ENCODE results near the gene NPIPA2. TPM values are rescaled to one million over a fixed set of nuclear protein-coding genes. Genes with fewer than 3 reads are reported as not detected.

NPIPA2 gene
- not detected in 2 replicates for total RNA-seq

GRCh38 chr16:14742273-14743128 lies at the start of gene NPIPA2:
TSS of gene NPIPA2 (plus strand) at chr16:14742533. CDS start at chr16:14748066, 5,533 bp downstream.

DNA sequence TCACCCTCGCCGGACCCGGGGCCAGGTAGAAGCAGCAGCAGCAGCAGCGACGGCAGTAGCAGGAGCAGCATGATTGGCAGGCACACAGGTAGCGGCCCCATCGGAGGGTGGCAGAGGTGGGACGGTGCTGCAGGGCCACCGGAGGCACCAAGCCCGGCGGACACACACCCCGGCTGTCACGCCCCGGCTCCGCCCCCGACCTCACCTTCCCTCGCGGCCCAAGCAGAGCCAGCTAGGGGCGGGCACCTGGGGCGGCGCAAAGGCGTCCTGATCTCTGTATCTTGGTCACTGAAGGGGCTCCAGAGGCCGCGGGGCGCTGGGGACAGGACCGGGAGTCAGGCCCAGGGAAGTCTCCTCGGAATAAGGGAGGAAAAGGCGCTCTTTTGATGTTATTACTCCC lies 48.2 kb upstream of the NPIPA2 start, which contains the start of gene PLA2G10:
Gene PLA2G10 (minus strand): TSS at position 180 of the 400 bp plus-strand sequence. CDS start 79 bp downstream, at position 101.

GRCh38 chr16:14703156-14704011 lies 38.9 kb upstream of the NPIPA2 start, which contains the start of gene NPIPA3:
TSS of gene NPIPA3 (plus strand) at chr16:14703411. CDS start at chr16:14708944, 5,533 bp downstream.

Other genes with a start within 250 kb of the NPIPA2 start
- gene PARN, start 112.3 kb upstream of the NPIPA2 start, total RNA-seq = 23.4 and 27.0 TPM in 2 replicates
- 87.4 and 116 TPM in 2 replicates for gene BFAR, start 109.6 kb upstream of the NPIPA2 start, total RNA-seq
- not detected in 2 replicates for gene PLA2G10, start 48.2 kb upstream of the NPIPA2 start, total RNA-seq
- gene NPIPA3, start 39.1 kb upstream of the NPIPA2 start, total RNA-seq = not detected in 2 replicates
- gene NOMO1, start 91.2 kb downstream of the NPIPA2 start, total RNA-seq = 83.4 and 113 TPM in 2 replicates
- gene NPIPA1, start 194.9 kb downstream of the NPIPA2 start, total RNA-seq = 18.4 and 52.7 TPM in 2 replicates
- gene PDXDC1, start 232.5 kb downstream of the NPIPA2 start, total RNA-seq = 109 and 132 TPM in 2 replicates

Measured in regular cardiac myocyte (primary cell).